Amniotic epithelial cell (primary cell): ENCODE data around the gene NFAM1.

Experiments
- DNase-seq: peaks from one replicate; pipeline ENCODE4 v3.0.0-alpha.2; 2010; ENCODE audit warnings: low read depth

The NFAM1 gene

GRCh38 chr22:42414565-42415303 lies 17.5 kb downstream of the NFAM1 start:
- DNase-seq: no peak

GRCh38 chr22:42414021-42414420 lies 18.2 kb downstream of the NFAM1 start:
- no peak for DNase-seq

GRCh38 chr22:42412744-42413333 lies 19.4 kb downstream of the NFAM1 start:
- no peak for DNase-seq

- DNase-seq: no peak
Measured at GRCh38 chr22:42410708-42411107, 21.5 kb downstream of the NFAM1 start.

DNA sequence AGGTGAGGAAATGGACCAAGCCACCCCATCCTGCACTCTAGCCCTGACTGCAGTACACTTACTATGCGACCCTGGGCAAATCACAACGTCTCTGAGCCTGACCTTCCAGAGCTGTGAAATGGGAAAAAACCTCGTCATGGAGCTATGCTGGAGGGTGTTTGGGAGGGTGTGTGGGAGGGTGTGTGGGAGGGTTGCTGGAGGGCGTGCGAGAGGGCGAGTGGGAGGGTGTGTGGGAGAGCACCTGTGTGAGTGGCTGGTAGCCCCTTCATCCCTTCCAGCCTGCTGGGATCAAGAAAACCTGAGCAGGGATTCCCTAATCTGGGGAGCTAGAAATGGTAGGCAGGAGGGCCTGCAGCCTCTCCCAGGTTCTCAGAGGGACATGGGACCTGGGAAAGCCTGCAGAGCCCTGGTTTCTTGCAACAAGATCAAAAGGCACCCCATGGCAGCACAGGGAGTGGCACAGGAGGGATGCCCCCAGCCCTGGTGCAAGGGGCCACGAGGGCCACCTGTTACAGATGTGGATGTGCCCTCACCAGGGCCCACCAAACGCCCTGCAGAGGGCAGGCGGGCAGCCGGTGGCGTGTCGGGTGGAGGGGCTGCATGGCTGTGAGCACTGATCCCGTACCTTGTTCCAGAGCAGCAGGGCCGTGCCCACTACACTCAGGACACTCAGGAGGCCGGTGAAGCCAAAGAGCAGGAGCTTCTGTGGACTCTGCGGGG lies 23.2 kb downstream of the NFAM1 start:
- DNase-seq: no peak

DNA sequence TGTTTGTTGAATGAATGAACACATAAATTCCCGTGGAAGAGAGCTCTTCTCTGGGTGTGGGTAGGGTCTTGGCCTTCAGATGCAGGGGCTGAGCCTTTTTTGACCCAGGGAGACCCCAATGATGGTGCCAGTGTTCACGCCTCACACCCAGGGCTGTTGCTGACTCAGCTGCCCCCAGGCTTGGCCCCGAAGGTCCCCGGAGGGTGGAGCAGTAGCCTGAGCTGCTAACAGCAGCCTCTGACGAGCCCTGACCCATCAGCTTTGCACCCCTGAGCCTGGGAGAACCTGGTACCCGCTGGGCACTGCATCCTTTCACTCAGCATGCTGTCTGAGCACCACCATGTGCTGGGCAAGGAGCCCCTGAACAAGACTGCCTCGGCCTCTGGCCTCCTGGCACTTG lies 23.9 kb downstream of the NFAM1 start:
- no peak for DNase-seq

- DNase-seq: no peak
Measured at GRCh38 chr22:42404266-42404665, 27.9 kb downstream of the NFAM1 start.

DNA sequence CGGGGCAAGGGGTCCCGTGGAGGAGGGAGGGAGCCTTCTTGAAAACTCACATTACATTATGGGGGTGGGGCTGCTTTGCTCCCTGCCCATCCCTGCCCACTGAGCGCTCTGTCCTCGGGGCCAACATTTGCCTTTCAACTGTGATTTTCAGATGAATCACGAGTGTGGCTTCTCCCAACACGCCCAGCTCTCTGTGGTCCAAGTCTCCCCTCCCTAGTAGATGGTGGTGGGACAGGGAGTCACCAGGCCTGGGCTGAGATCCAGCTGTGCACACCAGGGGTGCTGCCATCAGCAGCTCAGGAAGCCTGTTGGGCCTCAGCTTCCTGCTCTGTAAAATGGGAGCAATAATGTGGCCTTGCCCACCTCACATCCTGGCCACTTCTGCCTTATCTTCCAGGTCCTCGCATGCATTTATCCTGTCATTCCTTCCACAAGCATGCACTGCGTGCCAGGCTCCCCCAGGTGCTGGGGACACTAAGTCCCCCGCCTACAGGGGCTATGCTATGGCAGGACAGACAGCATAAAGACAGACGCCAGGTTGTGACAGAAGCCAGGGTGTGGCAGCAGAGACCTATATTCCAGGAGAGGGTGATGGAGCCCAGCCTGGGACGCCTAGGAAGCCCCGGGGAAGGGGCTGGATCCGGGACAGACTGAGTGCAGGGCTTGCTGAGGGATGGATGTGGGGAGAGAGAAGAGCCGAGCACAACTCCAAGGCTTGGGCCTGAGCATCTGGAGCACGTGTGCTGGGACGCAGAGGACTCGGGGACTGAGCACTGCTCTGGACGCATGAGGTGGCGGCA lies 30.5 kb downstream of the NFAM1 start:
- DNase-seq: no peak

DNA sequence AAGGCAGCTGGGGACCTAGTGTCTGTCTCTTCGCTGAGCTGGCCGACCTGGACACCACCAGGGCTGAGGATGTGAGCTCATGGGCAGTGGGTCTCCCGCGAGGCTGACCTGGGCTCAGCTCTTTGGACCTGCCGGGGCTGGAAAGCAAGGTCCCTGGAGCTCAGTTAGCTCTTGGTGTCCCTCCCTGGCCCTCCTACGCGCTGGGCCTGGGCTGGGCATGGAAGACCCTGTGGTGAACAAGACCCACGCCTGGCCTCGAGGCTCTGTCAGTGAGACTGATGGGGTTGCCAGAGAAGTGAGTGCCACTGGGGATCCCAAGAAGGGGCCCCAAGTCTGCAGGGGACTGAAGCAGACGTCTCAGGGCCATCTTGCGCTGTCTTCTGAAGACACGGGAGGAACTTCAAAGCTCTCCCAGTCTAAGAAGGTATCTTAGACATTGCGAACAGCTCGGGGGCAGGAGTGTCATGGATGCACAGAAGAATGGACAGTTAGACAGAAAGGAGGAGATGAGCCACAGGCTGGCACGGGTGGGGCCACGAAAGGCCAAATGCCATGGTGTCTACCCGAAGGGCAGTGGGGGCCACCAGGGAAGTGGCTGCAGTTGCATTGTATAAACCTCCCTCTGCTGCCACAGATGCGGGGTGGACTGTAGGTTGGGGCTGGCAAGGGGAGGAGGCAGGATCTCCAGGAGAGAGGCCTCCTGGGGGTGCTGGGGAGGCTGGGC lies 31.2 kb downstream of the NFAM1 start:
- no peak for DNase-seq

GRCh38 chr22:42399315-42400271 lies 32.6 kb downstream of the NFAM1 start:
- no peak for DNase-seq

DNA sequence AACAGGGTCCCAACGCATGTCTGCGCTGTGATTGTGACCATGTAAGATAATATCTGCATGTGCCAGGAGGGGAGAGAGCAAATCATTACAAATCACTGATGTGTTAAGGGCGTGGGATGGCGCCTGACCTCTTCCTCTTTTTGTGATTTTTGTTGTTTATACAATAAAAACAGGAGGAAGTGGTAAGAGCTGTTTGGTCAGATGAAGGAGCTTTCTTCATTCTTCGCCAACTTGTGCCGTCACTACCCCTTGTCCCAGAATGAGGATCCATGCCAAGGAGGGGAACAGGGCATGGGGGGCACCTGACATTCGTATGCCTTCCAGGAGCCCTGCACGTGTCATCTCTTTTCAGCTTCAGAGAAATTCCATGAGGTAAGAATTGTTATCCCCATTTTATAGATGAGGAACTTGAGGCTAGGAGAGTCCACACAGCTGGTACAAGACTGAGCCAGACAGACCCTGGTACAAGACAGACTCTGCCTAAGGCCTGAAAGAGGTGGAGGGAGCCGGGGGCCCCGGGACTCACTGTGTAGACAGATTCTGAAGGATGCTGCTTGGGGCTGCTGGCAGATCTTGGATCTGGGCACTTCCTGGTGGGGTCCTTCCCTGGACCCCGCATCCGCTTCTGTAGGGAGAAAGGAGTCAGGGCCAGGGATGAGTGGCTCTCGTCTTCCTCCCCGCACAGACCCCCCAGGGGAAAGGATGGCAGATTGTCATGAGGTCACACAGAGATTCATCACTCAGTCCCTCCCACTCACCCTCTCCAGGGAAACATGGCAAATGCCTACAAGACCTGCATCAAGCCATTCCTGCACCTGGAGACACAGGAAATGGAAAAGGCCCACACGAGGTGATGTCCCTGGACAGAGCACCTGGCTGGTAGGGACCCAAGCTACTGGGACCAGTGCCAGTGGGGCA lies 34.6 kb downstream of the NFAM1 start:
- DNase-seq: no peak

- DNase-seq: no peak
Measured at GRCh38 chr22:42396621-42397331, 35.4 kb downstream of the NFAM1 start.

DNA sequence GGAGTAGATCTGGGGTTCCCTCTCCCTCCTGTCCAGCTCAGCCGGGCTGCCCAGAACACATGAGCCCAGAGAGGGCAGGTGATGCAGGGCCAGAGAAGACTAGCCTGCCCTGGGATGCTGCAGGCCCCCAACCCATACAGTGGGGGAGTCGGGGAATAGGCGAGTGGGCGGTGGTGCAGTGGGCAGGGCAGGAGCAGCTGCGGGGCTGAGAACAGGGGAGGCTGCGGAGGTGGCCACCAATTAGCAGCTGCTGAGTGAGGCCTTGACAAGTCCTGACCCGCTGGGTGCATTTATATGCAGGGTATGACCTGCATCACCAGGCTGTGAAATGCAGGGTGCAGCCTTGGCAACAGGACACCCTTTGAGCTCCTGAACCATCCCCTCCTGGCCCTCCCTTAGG lies 43.1 kb downstream of the NFAM1 start:
- DNase-seq: no peak

- DNase-seq: peak; percentile 13
Measured at GRCh38 chr22:42388130-42388797, 43.9 kb downstream of the NFAM1 start.

GRCh38 chr22:42387631-42388030 lies 44.6 kb downstream of the NFAM1 start:
- no peak for DNase-seq

DNA sequence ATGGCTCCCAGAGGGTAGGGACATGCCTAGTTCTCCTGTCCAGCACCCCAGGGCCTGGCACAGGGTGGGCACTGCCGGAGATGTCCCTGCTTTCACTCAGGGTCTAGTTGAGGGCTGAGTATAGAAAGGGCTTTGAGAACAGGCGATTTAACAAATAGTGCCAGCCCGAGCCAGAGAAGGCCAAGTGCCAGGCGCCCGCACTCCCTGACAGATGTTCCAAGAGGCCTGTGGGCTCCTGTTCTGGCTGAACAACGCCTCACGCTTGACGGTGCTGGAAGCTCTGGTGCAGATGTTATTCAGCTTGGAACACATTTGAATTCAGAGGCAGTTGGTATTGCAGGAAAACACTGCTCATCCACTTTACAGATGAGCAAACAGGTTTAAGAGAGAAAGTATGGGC lies 46.5 kb downstream of the NFAM1 start:
- no peak for DNase-seq

- DNase-seq: no peak
Measured at GRCh38 chr22:42384506-42384905, 47.7 kb downstream of the NFAM1 start.

- DNase-seq: no peak
Measured at GRCh38 chr22:42383851-42384417, 48.3 kb downstream of the NFAM1 start.
